Hair follicular keratinocyte (primary cell): Measurements from ENCODE around the gene MED17. TPM values are rescaled to one million over a fixed set of nuclear protein-coding genes. Genes with fewer than 3 reads are reported as not detected.

Experiments
- total RNA-seq: library from RNA; depleted of rRNA; stranded (reverse); fragments of >200 nt; gene quantifications from 2 replicates; pipeline ENCODE4 v1.2.3, GENCODE V29; 2015

Gene MED17
- total RNA-seq: 18.7 and 31.6 TPM in 2 replicates

GRCh38 chr11:93784145-93784934, at the start of gene MED17:
Gene MED17, plus strand, starts transcription at chr11:93784282. Its CDS starts 232 bp downstream, at chr11:93784514.

GRCh38 chr11:93741094-93741881, 42.8 kb upstream of the MED17 start, which contains the start of the genes C11orf54 and TAF1D:
Gene C11orf54, plus strand, starts transcription at chr11:93741672. Its CDS starts 5,722 bp downstream, at chr11:93747394.
Gene TAF1D, minus strand, starts transcription at chr11:93741495. Its CDS starts 2,191 bp downstream, at chr11:93739304.

DNA sequence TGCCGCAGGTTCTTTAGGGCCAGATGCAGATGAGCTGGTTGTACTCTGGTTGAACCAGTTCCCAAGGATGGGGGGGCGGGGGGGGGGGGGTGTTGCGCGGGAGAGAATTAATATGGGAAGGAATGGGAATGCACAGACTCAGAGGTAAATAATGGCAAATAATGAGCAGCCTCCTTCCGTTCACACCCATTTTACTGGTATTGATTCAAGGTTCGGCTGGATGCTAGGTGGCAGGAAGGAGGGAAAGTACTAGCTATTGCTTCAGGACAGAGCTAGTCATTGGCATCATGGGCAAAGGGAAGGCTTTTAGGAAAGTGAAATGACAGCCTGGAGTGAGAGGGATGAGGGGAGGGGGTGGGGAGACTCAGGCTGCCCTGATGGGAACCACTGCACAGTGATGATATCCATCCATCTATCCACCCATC, 66.5 kb downstream of the MED17 start, which contains the start of gene VSTM5:
Gene VSTM5 (minus strand): TSS at position 25 of the 425 bp plus-strand sequence. CDS start 116 bp downstream, outside the sequence.

Other genes starting within 250 kb of the MED17 start
- gene SMCO4, start 240.9 kb upstream of the MED17 start, total RNA-seq: 6.2 and 9.6 TPM in 2 replicates
- 4.5 and 11.8 TPM in 2 replicates for gene CEP295, start 122.6 kb upstream of the MED17 start, total RNA-seq
- gene TAF1D, start 42.8 kb upstream of the MED17 start, total RNA-seq: 99.1 and 103 TPM in 2 replicates
- gene C11orf54, start 42.6 kb upstream of the MED17 start, total RNA-seq: 3.5 and 3.7 TPM in 2 replicates
- gene VSTM5, start 66.3 kb downstream of the MED17 start, total RNA-seq: under 0.01 TPM in 1 of 2 replicates, not detected in the other
- 26.8 and 117 TPM in 2 replicates for gene HEPHL1, start 237.1 kb downstream of the MED17 start, total RNA-seq